HepG2 (cell line): ENCODE measurements around the gene SMURF1. TPM values are rescaled to one million over a fixed set of nuclear protein-coding genes. Genes with fewer than 3 reads are reported as not detected.

ENCODE experiments used
- ATAC-seq: fragments of 200-7000 bp; cut with Tn5 transposase; 3 replicates; pipeline ENCODE4 v1.9.1; 2020; ENCODE audit warnings: mild to moderate bottlenecking, moderate library complexity
- BruUV-seq: library from RNA; stranded (reverse); fragments of 400-500 nt; replicated peaks from 2 replicates; lab custom pipeline; 2021; lab: Mats Ljungman, UMichigan
- CTCF ChIA-PET: fragments of 300-600 bp; formaldehyde crosslinking; extraction: SDS; loops from one replicate; lab custom pipeline; 2021; ENCODE audit warnings: low total read pairs, inconsistent platforms, low intra/inter-chr PET ratio; lab: Yijun Ruan, JAX
- POLR2A ChIA-PET: fragments of 350-600 bp; sonication (Branson Sonifier 250); formaldehyde crosslinking; loops from one replicate; lab custom pipeline; 2020; ENCODE audit warnings: antibody characterized with exemption, inconsistent platforms; lab: Yijun Ruan, JAX
- DNase-seq: peaks from one replicate; pipeline ENCODE4 v3.0.0-alpha.2; 2015; ENCODE audit warnings: low spot score
- FAIRE-seq: peaks from 3 replicates; lab custom pipeline; 2011; peaks lifted over from hg19 to GRCh38; lab: Jason Lieb, UNC
- H2AFZ ChIP-seq: one replicate; pipeline ENCODE4 v1.6.1; 2011; ENCODE audit warnings: low read length, inconsistent platforms
- H3K27ac ChIP-seq: fragments of 300-600 bp; 3 replicates; pipeline ENCODE4 v1.8.0; 2011; ENCODE audit warnings: mixed run types, mild to moderate bottlenecking, mixed read lengths, low read length, inconsistent platforms; ENCODE audit not compliant: insufficient read depth; ENCODE audit errors: extremely low read length
- H3K27me3 ChIP-seq, 2 experiments: fragments of 200-600 bp in 1 of 2; 2 replicates in 1 of 2; 3 replicates in 1 of 2; pipeline versions ENCODE4 v1.6.0 to v1.8.0; 2011; ENCODE audit warnings: low read length in 2 of 2, mild to moderate bottlenecking in 2 of 2, moderate library complexity in 2 of 2, inconsistent platforms in 1 of 2; ENCODE audit not compliant: insufficient read depth in 2 of 2, control insufficient read depth in 1 of 2
- H3K36me3 ChIP-seq, 2 experiments: fragments of 200-600 bp in 1 of 2; replicated peaks in 1 of 2; 2 replicates in 1 of 2; 3 replicates in 1 of 2; pipeline versions ENCODE4 v1.5.1 to v1.8.0; 2011; ENCODE audit warnings: low read length in 2 of 2, inconsistent platforms in 1 of 2; ENCODE audit not compliant: insufficient read depth in 2 of 2, control insufficient read depth in 1 of 2
- H3K4me1 ChIP-seq: 2 replicates; pipeline ENCODE4 v1.5.1; 2012; ENCODE audit warnings: low read length, inconsistent platforms; ENCODE audit not compliant: insufficient read depth
- H3K4me2 ChIP-seq: 2 replicates; pipeline ENCODE4 v1.6.0; 2011; ENCODE audit warnings: low read depth, low read length, inconsistent platforms
- H3K4me3 ChIP-seq, 3 experiments: fragments of 200-600 bp in 1 of 3; sonication (generic), shearing (Covaris generic) in 1 of 3; replicated peaks in 1 of 3; 2 replicates each; pipeline ENCODE4 v1.5.1; 2011 to 2016; ENCODE audit warnings: low read length in 3 of 3, inconsistent platforms in 2 of 3, low read depth in 2 of 3, mild to moderate bottlenecking in 2 of 3, control low read depth in 1 of 3, mixed read lengths in 1 of 3; ENCODE audit not compliant: insufficient read depth in 1 of 3
- H3K79me2 ChIP-seq: one replicate; pipeline ENCODE4 v1.6.1; 2011; ENCODE audit warnings: low read length, inconsistent platforms; ENCODE audit not compliant: insufficient read depth
- H3K9ac ChIP-seq: 2 replicates; pipeline ENCODE4 v1.6.0; 2011; ENCODE audit warnings: mild to moderate bottlenecking, low read depth, low read length, inconsistent platforms; ENCODE audit not compliant: insufficient read depth
- H3K9me3 ChIP-seq: 2 replicates; pipeline ENCODE4 v1.5.1; 2012; ENCODE audit warnings: mild to moderate bottlenecking, low read length
- H4K20me1 ChIP-seq: 2 replicates; pipeline ENCODE4 v1.6.0; 2011; ENCODE audit warnings: inconsistent platforms, mild to moderate bottlenecking, low read length, moderate library complexity; ENCODE audit not compliant: insufficient read depth
- ARID3A ChIP-seq: IDR thresholded peaks from 2 replicates; pipeline ENCODE4 v1.6.1; 2012; ENCODE audit warnings: low read depth, low read length, improper control_type of control experiment
- ARNT2 ChIP-seq: sonication (generic); formaldehyde crosslinking; IDR thresholded peaks from 2 replicates; pipeline ENCODE4 v1.8.0; 2022; ENCODE audit warnings: mild to moderate bottlenecking, low read depth, missing genetic modification reagents, moderate library complexity
- EHMT2 ChIP-seq: fragments of 200-600 bp; sonication (generic); IDR thresholded peaks from 2 replicates; pipeline ENCODE4 v1.7.0; 2017; ENCODE audit warnings: antibody characterized with exemption, low read depth, low read length, borderline replicate concordance
- FOSL2 ChIP-seq: sonication (generic); formaldehyde crosslinking; IDR thresholded peaks from 2 replicates; pipeline ENCODE4 v1.4.0; 2020; ENCODE audit warnings: missing genetic modification reagents
- FOXJ3 ChIP-seq: sonication (generic); formaldehyde crosslinking; IDR thresholded peaks from 2 replicates; pipeline ENCODE4 v1.4.0; 2020; ENCODE audit warnings: missing genetic modification reagents, mild to moderate bottlenecking, borderline replicate concordance
- FOXK1 ChIP-seq: sonication (generic); formaldehyde crosslinking; IDR thresholded peaks from 2 replicates; pipeline ENCODE4 v1.4.0; 2020; ENCODE audit warnings: low read depth, missing genetic modification reagents, borderline replicate concordance
- GABPB1 ChIP-seq: IDR thresholded peaks from 2 replicates; pipeline ENCODE4 v1.6.1; 2016; ENCODE audit warnings: mild to moderate bottlenecking, missing genetic modification reagents, moderate library complexity, missing compliant biosample characterization
- IRX3 ChIP-seq: sonication (generic); formaldehyde crosslinking; IDR thresholded peaks from 2 replicates; pipeline ENCODE4 v1.8.1; 2023; ENCODE audit warnings: mild to moderate bottlenecking, low read depth, missing genetic modification reagents, borderline replicate concordance
- MLX ChIP-seq: IDR thresholded peaks from 2 replicates; pipeline ENCODE4 v1.6.1; 2016
- PHF5A ChIP-seq: IDR thresholded peaks from one replicate; pipeline ENCODE4 v1.6.1; 2018; ENCODE audit warnings: low read depth, missing genetic modification reagents; ENCODE audit not compliant: unreplicated experiment
- RBAK ChIP-seq: sonication (generic); formaldehyde crosslinking; IDR thresholded peaks from 2 replicates; pipeline ENCODE4 v1.5.1; 2020; ENCODE audit warnings: mild to moderate bottlenecking, missing genetic modification reagents
- REPIN1 ChIP-seq: sonication (generic); formaldehyde crosslinking; IDR thresholded peaks from 2 replicates; pipeline ENCODE4 v1.8.0; 2022; ENCODE audit warnings: missing genetic modification reagents, low read depth, mild to moderate bottlenecking, borderline replicate concordance
- SALL1 ChIP-seq: sonication (generic); formaldehyde crosslinking; IDR thresholded peaks from 2 replicates; pipeline ENCODE4 v1.8.0; 2022; ENCODE audit warnings: mild to moderate bottlenecking, missing genetic modification reagents
- YEATS4 ChIP-seq: sonication (generic); formaldehyde crosslinking; IDR thresholded peaks from 2 replicates; pipeline ENCODE4 v1.4.0; 2020; ENCODE audit warnings: missing genetic modification reagents, borderline replicate concordance
- ZBTB42 ChIP-seq: sonication (generic); formaldehyde crosslinking; IDR thresholded peaks from 2 replicates; pipeline ENCODE4 v1.5.0; 2020; ENCODE audit warnings: mild to moderate bottlenecking, missing genetic modification reagents
- ZGPAT ChIP-seq: IDR thresholded peaks from 2 replicates; pipeline ENCODE4 v1.6.1; 2016; ENCODE audit warnings: mild to moderate bottlenecking
- ZMYM3 ChIP-seq: sonication (generic); formaldehyde crosslinking; IDR thresholded peaks from 2 replicates; pipeline ENCODE4 v1.5.1; 2020; ENCODE audit warnings: mild to moderate bottlenecking, missing genetic modification reagents
- ZNF567 ChIP-seq: sonication (generic); formaldehyde crosslinking; IDR thresholded peaks from 2 replicates; pipeline ENCODE4 v1.8.1; 2023; ENCODE audit warnings: mild to moderate bottlenecking, missing genetic modification reagents, borderline replicate concordance
- ZNF598 ChIP-seq: sonication (generic); formaldehyde crosslinking; IDR thresholded peaks from 2 replicates; pipeline ENCODE4 v1.5.1; 2020; ENCODE audit warnings: mild to moderate bottlenecking, missing genetic modification reagents, borderline replicate concordance
- ZNF619 ChIP-seq: sonication (generic); formaldehyde crosslinking; IDR thresholded peaks from 2 replicates; pipeline ENCODE4 v1.4.0; 2020; ENCODE audit warnings: mild to moderate bottlenecking, missing genetic modification reagents
- ZNF724P ChIP-seq: sonication (generic); formaldehyde crosslinking; IDR thresholded peaks from 2 replicates; pipeline ENCODE4 v1.8.0; 2022; ENCODE audit warnings: missing genetic modification reagents, borderline replicate concordance
- ZNF772 ChIP-seq: sonication (generic); formaldehyde crosslinking; IDR thresholded peaks from 2 replicates; pipeline ENCODE4 v1.5.0; 2020; ENCODE audit warnings: mild to moderate bottlenecking, missing genetic modification reagents
- ZSCAN12 ChIP-seq: sonication (generic); formaldehyde crosslinking; IDR thresholded peaks from 2 replicates; pipeline ENCODE4 v1.9.0; 2021; ENCODE audit warnings: mild to moderate bottlenecking, missing genetic modification reagents
- WGBS: methylation state at CpG from one replicate; pipeline ENCODE4 v1.1.6; 2017; ENCODE audit warnings: low lambda C conversion rate; 5-methylcytosine and 5-hydroxymethylcytosine counted together
- in situ Hi-C: cut with HindIII; loops from 2 replicates; pipeline ENCODE4 v1.10.0; 2017; ENCODE audit warnings: low pct_unique_long_range_greater_than_20kb; ENCODE audit not compliant: extremely low pct_ligation_motif_present
- intact Hi-C: fragments of 100-400 bp; cut with micrococcal nuclease; formaldehyde crosslinking; loops from one replicate; pipeline ENCODE4 v1.10.0; 2022; ENCODE audit not compliant: unreplicated experiment
- polyA plus RNA-seq, 8 experiments: library from polyadenylated mRNA; depleted of rRNA in 3 of 8; stranded (reverse) in 7 of 8; unstranded in 1 of 8; fragments of >200 nt; fragmentation: Illumina TruSeq in 4 of 8; extraction: Trizol in 4 of 8; gene quantifications; 2 replicates each; pipeline versions ENCODE4 v1.2.1 to v1.2.3, GENCODE V29; 2011 to 2016; ENCODE audit warnings: low read depth in 4 of 8, missing spikeins in 1 of 8, mixed read lengths in 1 of 8; ENCODE audit not compliant: insufficient read depth in 1 of 8
- total RNA-seq, 5 experiments: library from RNA; depleted of rRNA; stranded (reverse); fragments of >200 nt; fragmentation: Illumina TruSeq; extraction: Trizol; gene quantifications; 2 replicates each; pipeline ENCODE4 v1.2.3, GENCODE V29; 2016; ENCODE audit warnings: low read depth in 1 of 5

Gene SMURF1
- total and polyA plus RNA-seq, 2 of the 13 experiments (the other 11 are each of a cell fraction or from before 2014, with no cell fraction given), result 8.3 to 11.1 TPM

GRCh38 chr7:99173787-99174186, 29.9 kb upstream of the SMURF1 start:
- 7% methylated on average over 6 of the region's 6 CpGs for WGBS
- Histone ChIP-seq H3K36me3 (no peaks in the 10 kb centered on the region), H4K20me1 (no peaks in the 10 kb centered on the region), H3K4me2 (peak overlapping the region; percentile 32; the same call in 1 of the 2 replicates), H3K27ac (no peak overlapping the region), H3K9me3 (no peaks in the 10 kb centered on the region), H3K4me1 (peaks cover 44% of the 10 kb centered on the region), H2AFZ (no peak overlapping the region), H3K79me2 (no peaks in the 10 kb centered on the region), H3K27me3 (no peaks in the 10 kb centered on the region), H3K9ac (no peak overlapping the region), H3K4me3 (no peak overlapping the region)
- FAIRE-seq (no peak), ATAC-seq (peak; percentile 21; the same call in 1 of the 3 replicates), DNase-seq (peak; percentile 70)
- intact Hi-C loops, result no loop called here
- CTCF ChIA-PET, result no interaction called here
- BruUV-seq, result no TSS peak
- in situ Hi-C loops, result no loop called here
- POLR2A ChIA-PET, result interaction anchor here (1.2 to 1.5 kb wide), 3 partner anchors 12 to 43 kb away, joined by 3 to 4 read pairs (median 3); no protein-coding TSS in a partner anchor
- TF ChIP-seq ZGPAT (CRISPR knock-in tag), result peak; percentile 28; the same call in 1 of the 2 replicates
- TF ChIP-seq ARNT2 (CRISPR knock-in tag), result no peak
- TF ChIP-seq RBAK (CRISPR knock-in tag), result 0 out of 2 replicates have a peak, but pooled peaks have one; percentile 46
- no peak for TF ChIP-seq ZNF772 (CRISPR knock-in tag)
- TF ChIP-seq FOSL2, result peak; percentile 82
- TF ChIP-seq FOXJ3 (CRISPR knock-in tag), result peak; percentile 30; the same call in 1 of the 2 replicates
- TF ChIP-seq REPIN1, result 0 out of 2 replicates have a peak, but pooled peaks have one; percentile 45
- TF ChIP-seq ARID3A, result 0 out of 2 replicates have a peak, but pooled peaks have one; percentile 28
- no peak for TF ChIP-seq EHMT2
- peak; percentile 29; the same call in 1 of the 2 replicates for TF ChIP-seq GABPB1 (CRISPR knock-in tag)
- TF ChIP-seq ZSCAN12 (CRISPR knock-in tag), result no peak
- no peak for TF ChIP-seq MLX (CRISPR knock-in tag)
- TF ChIP-seq ZMYM3 (CRISPR knock-in tag), result peak; percentile 35; the same call in 1 of the 2 replicates
- peak; percentile 79 for TF ChIP-seq SALL1 (CRISPR knock-in tag)
- no peak for TF ChIP-seq ZBTB42
- TF ChIP-seq ZNF567 (CRISPR knock-in tag), result no peak
- no peak for TF ChIP-seq PHF5A (CRISPR knock-in tag)
- no peak for TF ChIP-seq ZNF619 (CRISPR knock-in tag)
- TF ChIP-seq ZNF598 (CRISPR knock-in tag), result no peak
- TF ChIP-seq ZNF724P, result no peak
- no peak for TF ChIP-seq YEATS4 (CRISPR knock-in tag)
- TF ChIP-seq FOXK1 (CRISPR knock-in tag), result 0 out of 2 replicates have a peak, but pooled peaks have one; percentile 23
- no peak for TF ChIP-seq IRX3
